GM12875 (cell line): ENCODE measurements around the gene FOXO1.
A peak's percentile ranks its signal among the peaks of the same experiment; 100 is the strongest.
"Not testable (repeated sequence)": the region's sequence is repeated elsewhere in the genome, so short reads cannot be mapped to it uniquely, and the experiment has no call there.

Source experiments
- H3K4me3 ChIP-seq: one replicate; pipeline ENCODE4 v1.5.1; 2011; ENCODE audit warnings: low read depth, low read length, control low read depth
- CTCF ChIP-seq: IDR thresholded peaks from 2 replicates; pipeline ENCODE4 v1.5.1; 2011; ENCODE audit warnings: low read depth, mild to moderate bottlenecking, control low read depth, inconsistent platforms, low read length, moderate library complexity, borderline replicate concordance; ENCODE audit not compliant: insufficient read depth

FOXO1 gene

GRCh38 chr13:40666045-40666932 lies at the start of gene FOXO1:
Gene FOXO1, minus strand, starts transcription at chr13:40666641. Its CDS starts 429 bp downstream, at chr13:40666212.
- peak within 1 kb of the TSS; percentile 89 for H3K4me3 ChIP-seq
- no peak for TF ChIP-seq CTCF

GRCh38 chr13:40714433-40714832 lies 48.0 kb upstream of the FOXO1 start:
- H3K4me3 ChIP-seq = not testable (repeated sequence)

GRCh38 chr13:40706439-40706838 lies 40.0 kb upstream of the FOXO1 start:
- no peak overlapping the region for H3K4me3 ChIP-seq
- TF ChIP-seq CTCF = no peak

DNA sequence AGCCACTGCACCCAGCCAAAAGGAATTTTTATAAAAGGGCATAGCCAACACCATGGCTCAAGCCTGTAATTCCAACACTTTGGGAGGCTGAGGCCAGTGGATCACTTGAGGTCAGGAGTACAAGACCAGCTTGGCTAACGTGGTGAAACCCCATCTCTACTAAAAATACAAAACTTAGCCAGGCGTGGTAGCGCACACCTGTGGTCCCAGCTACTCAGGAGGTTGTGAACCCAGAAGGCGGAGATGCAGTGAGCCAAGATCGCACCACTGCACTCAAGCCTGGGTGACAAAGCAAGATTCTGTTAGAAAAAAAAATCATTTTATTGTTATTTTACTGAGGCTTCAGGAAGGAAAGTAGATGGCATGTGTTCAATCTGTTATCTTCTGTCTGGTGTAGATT lies 31.3 kb upstream of the FOXO1 start:
- H3K4me3 ChIP-seq = no peak overlapping the region
- TF ChIP-seq CTCF = no peak

DNA sequence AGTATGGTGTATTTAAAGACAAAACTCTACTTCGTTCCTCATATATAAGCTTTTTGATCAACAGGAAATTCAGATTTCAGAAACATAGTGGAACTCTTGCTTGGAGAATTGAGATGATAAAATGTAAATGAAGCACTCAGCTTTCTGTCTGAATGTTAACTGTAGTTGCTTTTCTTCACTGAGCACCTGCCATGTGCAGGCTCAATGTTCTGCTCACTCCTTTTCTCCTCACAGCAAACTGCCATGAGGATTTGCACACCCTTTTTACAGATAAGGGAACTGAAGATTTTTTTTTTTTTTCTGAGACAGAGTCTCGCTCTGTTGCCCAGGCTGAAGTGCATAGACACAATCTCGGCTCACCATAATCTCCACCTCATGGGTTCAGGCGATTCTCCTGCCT lies 28.0 kb upstream of the FOXO1 start:
- H3K4me3 ChIP-seq = no peak overlapping the region
- no peak for TF ChIP-seq CTCF

DNA sequence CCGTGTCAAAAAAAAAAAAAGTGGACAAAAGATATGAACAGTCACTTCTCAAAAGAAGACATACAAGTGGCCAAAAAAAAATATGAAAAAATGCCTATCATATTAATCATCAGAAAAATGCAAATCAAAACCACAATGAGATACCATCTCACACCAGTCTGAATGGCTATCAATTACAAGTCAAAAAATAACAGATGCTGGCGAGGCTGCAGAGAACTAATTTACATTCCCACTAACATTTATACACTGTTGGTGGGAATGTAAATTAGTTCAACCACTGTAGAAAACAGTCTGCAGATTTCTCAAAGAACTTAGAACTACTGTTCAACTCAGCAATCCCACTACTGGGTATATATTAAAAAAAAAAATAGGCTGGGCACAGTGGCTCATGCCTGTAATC lies 26.5 kb upstream of the FOXO1 start:
- TF ChIP-seq CTCF = no peak
- H3K4me3 ChIP-seq = no peak overlapping the region

DNA sequence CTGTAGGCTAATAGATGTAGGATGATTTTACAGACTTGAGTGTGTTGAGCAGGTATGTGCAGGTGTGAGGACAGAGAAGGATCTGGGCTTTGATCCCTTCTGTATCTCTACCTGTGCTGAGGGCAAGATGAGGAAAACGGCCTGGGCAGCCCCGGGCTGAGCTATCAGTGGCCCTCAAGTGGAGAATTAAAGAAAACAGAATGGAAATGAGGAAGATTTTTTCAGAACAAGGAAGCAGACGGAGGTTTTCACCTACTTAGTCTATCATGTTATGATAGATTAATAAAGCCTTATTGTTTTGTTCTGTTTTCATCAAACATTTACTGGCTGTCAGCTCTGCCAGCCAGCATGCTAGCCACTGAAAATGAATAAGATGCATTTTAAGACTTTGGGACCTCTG lies 22.3 kb upstream of the FOXO1 start:
- no peak for TF ChIP-seq CTCF
- no peak overlapping the region for H3K4me3 ChIP-seq
